Forelimb muscle (tissue), 1 donor: ENCODE data around the gene TRPM3. TPM values are rescaled to one million over a fixed set of nuclear protein-coding genes. Genes with fewer than 3 reads are reported as not detected.

Experiments used
- DNase-seq: peaks from one replicate; pipeline ENCODE4 v3.0.0-alpha.2; 2013; ENCODE audit warnings: low read depth
- polyA plus RNA-seq: library from polyadenylated mRNA; unstranded; fragments of 120-200 nt; gene quantifications from one replicate; pipeline ENCODE4 v1.2.1, GENCODE V29; 2013; ENCODE audit not compliant: insufficient read length

Gene TRPM3
- polyA plus RNA-seq, 1 donor: 0.19 TPM

DNA sequence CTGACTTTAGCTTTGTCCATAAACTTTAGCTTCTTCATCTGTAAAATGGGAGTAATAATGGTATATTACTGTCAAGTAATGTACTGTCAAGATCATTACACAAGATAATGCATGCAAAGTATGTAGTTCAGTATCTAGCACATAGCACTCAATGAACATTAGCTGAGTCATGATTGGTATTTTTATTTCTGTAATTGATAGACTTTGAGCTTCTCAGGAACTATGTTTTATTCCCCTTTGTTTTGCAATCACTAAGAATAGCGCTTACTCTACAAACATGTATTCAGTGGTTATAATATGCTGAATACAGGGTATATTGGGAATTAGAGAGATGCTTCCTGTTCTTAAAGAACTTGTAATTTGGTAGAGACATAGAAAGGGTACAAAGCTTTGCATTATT is 564.6 kb downstream of the TRPM3 start:
- DNase-seq: no peak

- no peak for DNase-seq
Measured at GRCh38 chr9:70554881-70555280, 566.5 kb downstream of the TRPM3 start.

GRCh38 chr9:70553707-70554673 is 567.4 kb downstream of the TRPM3 start:
- DNase-seq: no peak

GRCh38 chr9:70552561-70552960 is 568.9 kb downstream of the TRPM3 start:
- no peak for DNase-seq

DNA sequence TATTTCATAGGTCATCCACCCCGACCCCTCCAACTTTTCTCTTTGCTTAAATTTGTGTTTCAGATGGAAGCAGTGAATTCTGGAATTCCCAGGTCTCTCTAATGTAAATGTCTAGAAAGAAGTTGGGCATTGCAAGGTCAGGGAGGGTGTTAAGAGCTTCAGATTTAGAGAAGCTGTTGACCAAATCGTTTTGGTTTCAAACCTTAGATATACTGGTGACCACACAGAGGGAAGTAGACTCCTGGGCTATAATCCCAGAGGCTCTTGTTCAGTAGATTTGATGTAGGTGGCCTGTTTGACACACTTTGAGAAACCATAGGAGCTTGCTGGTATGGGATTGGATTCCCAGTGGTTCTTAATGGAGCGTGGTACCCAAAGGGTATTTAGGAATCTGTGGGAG is 569.6 kb downstream of the TRPM3 start:
- no peak for DNase-seq

GRCh38 chr9:70551396-70551795 is 570.0 kb downstream of the TRPM3 start:
- DNase-seq: no peak

DNA sequence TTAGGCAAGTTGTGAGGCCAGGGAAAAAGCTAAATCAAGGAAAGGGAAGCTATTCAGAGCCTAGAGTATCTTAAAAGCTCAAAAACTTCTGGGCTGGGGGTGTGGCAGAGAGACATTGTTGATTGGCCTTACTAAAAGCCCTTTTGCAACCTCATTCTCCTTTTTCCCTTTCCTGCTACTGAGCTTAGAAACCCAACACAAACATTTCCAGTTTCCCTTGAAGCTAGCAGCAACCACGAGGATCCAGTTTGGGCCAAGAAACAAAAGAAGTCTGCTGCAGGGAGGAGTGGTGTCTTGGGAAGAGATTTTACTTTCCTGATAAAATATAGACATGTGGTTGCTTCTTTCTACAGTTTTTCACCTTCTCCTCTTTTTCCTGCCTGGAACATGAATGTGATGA is 571.5 kb downstream of the TRPM3 start:
- no peak for DNase-seq

DNA sequence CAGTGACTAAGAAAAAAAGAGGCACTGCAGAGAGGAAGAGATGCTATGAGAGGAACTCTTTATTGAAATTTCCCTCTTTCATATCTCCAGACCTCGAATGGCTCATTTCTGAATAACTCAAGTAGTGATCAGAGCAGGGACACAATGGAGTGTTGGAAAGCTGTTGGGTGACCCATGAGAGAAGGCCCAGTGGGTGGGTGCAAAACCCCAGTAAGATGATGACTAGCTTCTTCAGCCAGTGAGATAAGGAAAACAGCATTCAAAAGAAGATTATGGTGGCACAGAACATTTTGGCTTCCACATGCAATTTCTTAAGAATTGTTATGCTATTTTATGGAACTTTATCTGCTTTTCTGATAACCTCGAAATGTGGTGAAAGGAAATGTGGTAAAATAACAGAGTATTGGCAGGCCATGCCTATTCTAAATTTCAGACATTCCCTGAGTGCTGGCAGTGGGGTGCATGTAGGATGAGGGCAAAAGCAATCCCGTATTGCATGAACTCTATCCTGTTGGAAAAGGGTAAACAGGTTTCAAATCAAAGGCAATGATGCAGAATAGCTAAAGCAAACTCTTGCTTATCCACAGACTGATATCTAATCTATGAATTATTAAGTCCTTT is 579.0 kb downstream of the TRPM3 start:
- no peak for DNase-seq

DNA sequence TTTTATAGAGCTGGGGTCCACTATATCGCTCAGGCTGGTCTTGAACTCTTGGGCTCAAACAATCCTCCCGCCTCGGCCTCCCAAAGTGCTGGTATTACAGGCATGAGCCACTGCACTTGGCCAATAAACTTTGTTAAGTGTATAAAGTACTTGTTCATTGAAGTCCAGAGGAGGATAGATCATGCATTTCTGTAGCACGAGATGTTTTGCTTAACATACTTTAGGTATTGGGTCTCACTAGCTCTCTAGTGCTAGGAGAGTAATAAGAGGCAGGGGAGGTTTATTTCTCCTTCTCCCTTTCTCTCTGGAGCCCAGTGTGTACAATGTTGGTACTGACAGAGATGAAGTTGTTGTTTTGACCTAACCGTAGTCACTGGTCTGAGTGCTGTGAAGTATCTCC is 581.4 kb downstream of the TRPM3 start:
- no peak for DNase-seq

- no peak for DNase-seq
Measured at GRCh38 chr9:70539526-70539925, 581.9 kb downstream of the TRPM3 start.

- DNase-seq: no peak
Measured at GRCh38 chr9:70539001-70539400, 582.4 kb downstream of the TRPM3 start.

DNA sequence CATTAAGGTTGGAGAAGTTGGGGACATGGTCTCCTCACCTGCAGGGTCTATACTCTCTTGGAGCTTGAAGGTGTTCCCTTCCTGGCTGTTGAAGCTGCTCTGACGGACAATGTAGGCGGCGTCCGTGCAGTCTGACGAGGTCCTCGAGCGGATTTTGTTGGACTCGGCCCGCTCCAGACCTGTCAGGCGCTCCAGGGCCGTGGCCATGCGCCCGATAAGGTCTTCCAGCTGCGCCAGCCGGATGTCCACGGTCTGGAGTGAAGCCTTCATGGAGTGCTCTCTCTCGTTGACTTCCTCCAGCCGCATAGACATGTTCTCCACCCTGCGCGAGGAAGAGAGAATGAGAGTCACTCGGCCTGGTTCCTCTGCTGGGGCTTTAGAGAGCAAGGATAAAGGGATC is 584.3 kb downstream of the TRPM3 start:
- no peak for DNase-seq

DNA sequence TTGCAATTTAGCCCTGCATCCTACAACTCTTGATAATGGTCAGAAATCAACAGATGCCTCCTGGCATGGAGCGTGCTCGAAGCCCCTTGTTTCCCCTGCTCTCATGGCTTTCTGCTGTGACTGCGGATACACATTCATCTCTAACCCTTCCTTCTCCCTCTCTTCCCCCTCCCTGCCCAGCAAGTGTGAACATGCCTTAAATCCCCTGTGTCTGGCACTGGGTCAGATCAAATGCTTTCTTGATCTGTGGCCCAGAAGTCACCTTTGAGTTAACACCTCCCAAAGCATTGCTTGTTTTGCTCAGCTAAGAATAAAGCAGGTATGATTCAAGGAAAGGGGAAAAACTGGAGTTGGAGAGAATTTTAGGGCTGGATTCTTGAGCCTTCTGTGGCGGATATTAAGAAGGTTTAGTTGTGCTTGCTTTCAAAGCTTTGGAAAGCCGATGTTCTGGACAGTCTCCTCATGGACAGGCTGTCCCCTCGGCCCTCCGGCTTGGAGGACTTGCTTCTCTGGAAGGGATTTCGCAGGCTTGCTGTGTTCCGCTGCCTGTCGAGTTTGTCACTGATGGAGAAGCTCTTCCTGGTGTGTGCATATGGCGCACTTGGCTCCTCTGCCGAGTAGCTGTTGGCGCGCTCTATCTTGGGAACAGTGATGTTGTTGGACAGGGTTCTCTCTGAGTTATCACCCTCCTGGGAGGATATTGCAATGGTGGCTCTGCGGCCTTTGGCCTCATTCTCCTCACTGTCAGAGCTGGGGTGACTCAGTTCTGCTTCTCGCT is 585.7 kb downstream of the TRPM3 start:
- DNase-seq: no peak

DNA sequence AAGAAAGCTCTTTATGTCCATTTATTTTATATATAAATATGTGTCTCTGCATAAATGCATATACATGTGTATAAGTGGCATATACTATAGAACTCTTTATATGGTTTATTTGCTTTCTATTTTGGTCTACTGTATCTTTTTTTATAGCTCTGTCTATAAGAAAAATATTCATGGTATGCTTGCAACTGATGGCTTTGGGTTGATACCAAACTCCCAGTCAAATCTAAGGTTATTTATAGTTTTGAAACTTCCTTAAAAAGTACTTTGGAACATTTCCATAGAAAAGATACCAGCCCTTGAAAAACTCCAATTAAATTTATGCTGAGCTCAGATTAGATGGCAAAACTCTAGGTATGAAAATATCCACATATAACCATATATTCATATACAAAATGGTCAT is 587.0 kb downstream of the TRPM3 start:
- no peak for DNase-seq

DNA sequence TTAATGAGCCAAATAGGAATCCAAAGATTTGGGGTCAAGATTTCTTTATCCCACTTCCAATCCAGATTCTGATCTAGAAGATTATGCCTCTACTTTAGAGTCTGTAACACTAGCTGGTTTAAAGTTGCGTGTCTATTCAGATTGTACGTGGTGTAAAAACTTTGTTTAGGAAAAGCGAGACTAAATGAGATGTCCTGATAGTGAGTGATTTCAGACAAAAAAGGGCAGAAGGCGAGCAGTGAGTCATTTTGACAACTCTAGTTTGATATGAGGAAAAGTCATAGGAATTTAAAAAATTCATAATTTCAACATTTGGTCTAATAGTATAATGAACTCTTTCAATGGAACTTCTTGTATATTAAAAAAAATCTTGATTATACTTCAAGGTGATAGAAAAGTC is 587.4 kb downstream of the TRPM3 start:
- no peak for DNase-seq

DNA sequence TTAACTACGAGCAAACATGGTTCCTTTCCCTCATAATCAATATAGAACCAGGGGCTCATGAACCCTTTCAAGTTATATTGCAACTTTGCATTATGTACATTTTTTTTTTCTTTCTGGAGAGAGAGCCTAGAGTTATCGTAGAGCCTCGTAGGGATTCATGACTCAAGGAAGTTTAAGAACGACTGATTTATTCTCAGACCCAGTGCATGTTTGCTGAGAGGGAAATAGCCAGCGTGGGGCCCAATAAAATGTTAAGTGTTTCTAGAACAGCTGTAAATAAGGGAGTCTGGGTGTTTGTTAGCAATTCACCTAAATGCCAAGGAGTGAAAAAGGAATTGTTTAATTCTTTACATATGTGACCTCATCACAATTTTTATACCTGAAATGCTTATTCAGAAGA is 587.9 kb downstream of the TRPM3 start:
- no peak for DNase-seq

DNA sequence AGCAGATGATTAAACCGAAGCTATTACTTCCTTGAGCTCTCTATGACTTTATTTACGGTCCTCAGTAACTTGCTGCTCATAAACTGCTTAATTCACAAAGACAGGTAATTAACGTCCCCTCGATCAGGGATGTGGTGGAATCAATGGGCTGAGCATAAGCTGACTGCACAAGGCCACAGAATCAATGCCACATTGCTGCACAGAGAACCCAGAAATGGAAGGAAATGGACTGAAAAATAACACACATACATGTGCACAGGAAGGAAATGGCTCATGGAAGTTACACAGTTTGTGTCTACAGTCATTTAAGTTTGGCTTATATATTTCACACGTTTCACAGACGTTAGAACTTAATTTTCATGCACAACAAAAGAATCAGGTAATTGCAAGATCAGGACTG is 588.7 kb downstream of the TRPM3 start:
- no peak for DNase-seq

DNA sequence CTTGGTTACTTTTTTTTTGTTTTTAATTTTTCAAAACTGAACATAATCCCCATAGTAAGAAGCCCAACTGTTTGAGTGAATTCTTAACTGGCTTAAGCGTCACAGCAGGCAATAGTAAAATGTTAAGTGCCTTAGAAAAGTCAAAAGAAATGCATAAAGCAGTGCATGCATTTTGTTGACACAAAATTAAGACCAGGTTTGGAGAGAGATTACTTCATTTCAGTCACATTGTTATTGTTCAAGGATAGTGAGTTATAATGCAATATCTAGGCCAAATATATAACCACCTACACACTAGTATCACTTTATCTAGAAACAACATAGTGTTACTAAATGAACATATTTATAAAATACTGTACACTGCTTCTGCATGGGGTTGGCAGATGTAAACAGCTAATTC is 590.1 kb downstream of the TRPM3 start:
- no peak for DNase-seq

GRCh38 chr9:70530716-70531115 is 590.7 kb downstream of the TRPM3 start:
- no peak for DNase-seq

GRCh38 chr9:70529833-70530232 is 591.6 kb downstream of the TRPM3 start:
- DNase-seq: no peak

DNA sequence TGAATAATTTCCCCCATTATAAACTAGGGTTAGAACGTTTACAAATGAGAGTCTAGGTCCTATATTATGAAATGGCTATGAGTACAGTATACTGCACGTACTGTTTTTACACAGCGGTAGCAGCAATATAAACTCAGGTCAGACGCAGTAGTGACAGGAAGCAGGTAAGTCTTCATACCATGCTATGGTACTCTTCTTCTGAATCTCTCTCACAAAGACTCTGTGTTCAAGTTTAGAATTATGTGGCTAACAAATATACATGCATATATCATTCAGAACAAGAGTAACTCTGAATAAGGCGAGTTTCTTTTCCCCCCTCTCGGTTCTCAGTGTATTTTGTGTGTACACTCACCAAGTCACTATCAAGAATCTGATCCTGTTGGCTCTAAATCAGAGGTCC is 592.0 kb downstream of the TRPM3 start:
- no peak for DNase-seq

DNA sequence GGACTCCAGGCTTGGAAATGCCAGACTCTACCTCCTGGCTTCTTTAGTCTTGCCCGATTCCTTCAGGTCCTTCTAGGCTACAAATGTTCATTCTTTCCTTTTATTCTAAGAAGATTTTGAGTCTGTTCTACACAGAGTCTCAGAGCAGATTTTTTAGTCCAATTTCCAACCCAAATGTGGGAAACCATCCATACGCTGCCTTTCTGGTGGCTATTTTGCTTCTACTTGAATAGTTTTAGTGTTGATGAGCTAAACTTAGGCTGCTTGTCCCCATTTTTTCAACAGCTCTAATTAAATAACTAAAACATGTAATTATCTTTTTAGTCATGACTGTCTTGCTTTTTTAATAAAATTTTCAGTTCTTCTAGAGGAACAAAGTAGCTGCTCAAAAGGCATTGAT is 594.5 kb downstream of the TRPM3 start:
- no peak for DNase-seq

DNA sequence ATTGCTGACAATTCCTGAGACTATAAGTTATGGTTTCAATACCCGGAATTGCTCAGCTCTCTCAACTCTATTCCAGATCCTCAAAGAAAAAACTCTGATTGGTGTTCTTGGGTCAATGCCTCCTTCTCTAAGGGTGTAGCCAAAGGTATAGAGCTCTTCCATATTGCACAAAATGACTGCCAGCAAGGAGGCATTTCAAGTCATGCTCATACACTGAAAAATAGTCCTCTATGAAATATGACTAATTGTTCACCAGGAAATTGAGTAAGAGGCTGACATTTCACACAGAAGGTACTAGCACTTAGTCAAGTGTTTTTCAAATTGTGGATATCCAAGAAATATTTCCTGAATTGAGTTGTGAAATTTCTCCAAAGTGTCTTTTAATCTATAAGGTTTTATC is 595.9 kb downstream of the TRPM3 start:
- no peak for DNase-seq
